Measurements from ENCODE around the gene MOB1B.

Gene MOB1B

DNA sequence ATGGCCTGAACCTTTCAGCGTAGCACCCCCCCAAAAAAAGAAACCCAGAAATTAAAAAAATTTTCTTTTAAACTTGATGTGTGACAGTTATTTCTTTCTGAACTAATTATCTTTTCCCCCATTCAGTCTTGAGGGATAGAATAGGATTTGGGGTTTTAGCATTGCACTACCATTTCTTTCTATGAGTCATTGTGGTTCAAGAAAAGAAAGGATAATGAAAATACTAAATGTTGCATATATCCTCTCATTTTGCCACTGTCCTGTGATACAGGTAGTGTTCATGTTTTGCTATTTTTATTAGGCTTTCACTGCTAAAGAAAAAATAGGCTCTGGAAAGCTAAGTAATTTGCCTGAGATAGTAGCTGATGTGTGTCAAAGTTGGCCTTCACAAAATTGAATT, 51.9 kb downstream of the MOB1B start:
- no peak for ATAC-seq
- TF ChIP-seq ZNF565 (CRISPR knock-in tag; conservative IDR thresholded peaks at IDR 0.05; ENCODE audit: low read depth) (no peak), TCF4 (CRISPR knock-in tag; IDR thresholded peaks at IDR 0.05; ENCODE audit: borderline replicate concordance) (no peak), POU6F1 (CRISPR knock-in tag; IDR thresholded peaks at IDR 0.05; ENCODE audit: borderline replicate concordance, low read depth) (no peak), PATZ1 (CRISPR knock-in tag; IDR thresholded peaks at IDR 0.05; ENCODE audit: borderline replicate concordance) (no peak), GLIS3 (CRISPR knock-in tag; IDR thresholded peaks at IDR 0.05) (no peak), OSR1 (CRISPR knock-in tag; IDR thresholded peaks at IDR 0.05) (no peak)

- no peak for ATAC-seq
- TF ChIP-seq SNAI2 (CRISPR knock-in tag; IDR thresholded peaks at IDR 0.05) (no peak), ARNTL (CRISPR knock-in tag; IDR thresholded peaks at IDR 0.05; ENCODE audit: borderline replicate concordance, low read depth) (no peak), CSRNP3 (CRISPR knock-in tag; IDR thresholded peaks at IDR 0.05) (no peak), PPARA (CRISPR knock-in tag; IDR thresholded peaks at IDR 0.05; ENCODE audit: borderline replicate concordance) (no peak), POU6F1 (CRISPR knock-in tag; IDR thresholded peaks at IDR 0.05; ENCODE audit: borderline replicate concordance, low read depth) (no peak), GLIS3 (CRISPR knock-in tag; IDR thresholded peaks at IDR 0.05) (no peak), CSDC2 (CRISPR knock-in tag; IDR thresholded peaks at IDR 0.05) (no peak), ZFP30 (CRISPR knock-in tag; IDR thresholded peaks at IDR 0.05) (no peak), TOX (CRISPR knock-in tag; IDR thresholded peaks at IDR 0.05; ENCODE audit: borderline replicate concordance) (no peak)
- TF ChIP-seq, protein P1, sequence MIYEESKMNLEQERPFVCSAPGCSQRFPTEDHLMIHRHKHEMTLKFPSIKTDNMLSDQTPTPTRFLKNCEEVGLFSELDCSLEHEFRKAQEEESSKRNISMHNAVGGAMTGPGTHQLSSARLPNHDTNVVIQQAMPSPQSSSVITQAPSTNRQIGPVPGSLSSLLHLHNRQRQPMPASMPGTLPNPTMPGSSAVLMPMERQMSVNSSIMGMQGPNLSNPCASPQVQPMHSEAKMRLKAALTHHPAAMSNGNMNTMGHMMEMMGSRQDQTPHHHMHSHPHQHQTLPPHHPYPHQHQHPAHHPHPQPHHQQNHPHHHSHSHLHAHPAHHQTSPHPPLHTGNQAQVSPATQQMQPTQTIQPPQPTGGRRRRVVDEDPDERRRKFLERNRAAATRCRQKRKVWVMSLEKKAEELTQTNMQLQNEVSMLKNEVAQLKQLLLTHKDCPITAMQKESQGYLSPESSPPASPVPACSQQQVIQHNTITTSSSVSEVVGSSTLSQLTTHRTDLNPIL (CRISPR knock-in tag; IDR thresholded peaks at IDR 0.05; ENCODE audit: low read depth): no peak
These were observed 54.5 kb downstream of the MOB1B start for GRCh38 chr4:70956549-70957210.

GRCh38 chr4:70958681-70959080, 56.5 kb downstream of the MOB1B start:
- ATAC-seq: peak; percentile 58
- no peak for TF ChIP-seq RARB (CRISPR knock-in tag; IDR thresholded peaks at IDR 0.05)
- TF ChIP-seq, protein P2, sequence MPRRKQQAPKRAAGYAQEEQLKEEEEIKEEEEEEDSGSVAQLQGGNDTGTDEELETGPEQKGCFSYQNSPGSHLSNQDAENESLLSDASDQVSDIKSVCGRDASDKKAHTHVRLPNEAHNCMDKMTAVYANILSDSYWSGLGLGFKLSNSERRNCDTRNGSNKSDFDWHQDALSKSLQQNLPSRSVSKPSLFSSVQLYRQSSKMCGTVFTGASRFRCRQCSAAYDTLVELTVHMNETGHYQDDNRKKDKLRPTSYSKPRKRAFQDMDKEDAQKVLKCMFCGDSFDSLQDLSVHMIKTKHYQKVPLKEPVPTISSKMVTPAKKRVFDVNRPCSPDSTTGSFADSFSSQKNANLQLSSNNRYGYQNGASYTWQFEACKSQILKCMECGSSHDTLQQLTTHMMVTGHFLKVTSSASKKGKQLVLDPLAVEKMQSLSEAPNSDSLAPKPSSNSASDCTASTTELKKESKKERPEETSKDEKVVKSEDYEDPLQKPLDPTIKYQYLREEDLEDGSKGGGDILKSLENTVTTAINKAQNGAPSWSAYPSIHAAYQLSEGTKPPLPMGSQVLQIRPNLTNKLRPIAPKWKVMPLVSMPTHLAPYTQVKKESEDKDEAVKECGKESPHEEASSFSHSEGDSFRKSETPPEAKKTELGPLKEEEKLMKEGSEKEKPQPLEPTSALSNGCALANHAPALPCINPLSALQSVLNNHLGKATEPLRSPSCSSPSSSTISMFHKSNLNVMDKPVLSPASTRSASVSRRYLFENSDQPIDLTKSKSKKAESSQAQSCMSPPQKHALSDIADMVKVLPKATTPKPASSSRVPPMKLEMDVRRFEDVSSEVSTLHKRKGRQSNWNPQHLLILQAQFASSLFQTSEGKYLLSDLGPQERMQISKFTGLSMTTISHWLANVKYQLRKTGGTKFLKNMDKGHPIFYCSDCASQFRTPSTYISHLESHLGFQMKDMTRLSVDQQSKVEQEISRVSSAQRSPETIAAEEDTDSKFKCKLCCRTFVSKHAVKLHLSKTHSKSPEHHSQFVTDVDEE (CRISPR knock-in tag; IDR thresholded peaks at IDR 0.05): no peak
- no peak for TF ChIP-seq TOX (CRISPR knock-in tag; IDR thresholded peaks at IDR 0.05; ENCODE audit: borderline replicate concordance)
- TF ChIP-seq, protein P1 (CRISPR knock-in tag; IDR thresholded peaks at IDR 0.05; ENCODE audit: low read depth): no peak
- TF ChIP-seq ZNF565 (CRISPR knock-in tag; conservative IDR thresholded peaks at IDR 0.05; ENCODE audit: low read depth): no peak
- no peak for TF ChIP-seq ZNF70 (CRISPR knock-in tag; IDR thresholded peaks at IDR 0.05)
- TF ChIP-seq BACH2 (CRISPR knock-in tag; IDR thresholded peaks at IDR 0.05; ENCODE audit: borderline replicate concordance): no peak
- TF ChIP-seq POU6F1 (CRISPR knock-in tag; IDR thresholded peaks at IDR 0.05; ENCODE audit: borderline replicate concordance, low read depth): no peak
- no peak for TF ChIP-seq GLIS3 (CRISPR knock-in tag; IDR thresholded peaks at IDR 0.05)
- TF ChIP-seq ZFP3 (CRISPR knock-in tag; IDR thresholded peaks at IDR 0.05): no peak
- TF ChIP-seq CSDC2 (CRISPR knock-in tag; IDR thresholded peaks at IDR 0.05): no peak
- no peak for TF ChIP-seq ISL1 (CRISPR knock-in tag; IDR thresholded peaks at IDR 0.05)
- TF ChIP-seq TCF4 (CRISPR knock-in tag; IDR thresholded peaks at IDR 0.05; ENCODE audit: borderline replicate concordance): no peak
- no peak for TF ChIP-seq ZNF8 (CRISPR knock-in tag; IDR thresholded peaks at IDR 0.05)
- no peak for TF ChIP-seq ESRRG (CRISPR knock-in tag; IDR thresholded peaks at IDR 0.05)
- TF ChIP-seq SNAI2 (CRISPR knock-in tag; IDR thresholded peaks at IDR 0.05): no peak
- no peak for TF ChIP-seq PPARA (CRISPR knock-in tag; IDR thresholded peaks at IDR 0.05; ENCODE audit: borderline replicate concordance)

All from SK-N-SH treated with all-trans-retinoic acid at 6 μM for 48 hours (cell line).